SIG-M5 (cell line): ENCODE results near the gene KNCN.

Experiments
- DNase-seq: peaks from one replicate; lab custom pipeline; 2025; lab: John Stamatoyannopoulos, UW

The KNCN gene

DNA sequence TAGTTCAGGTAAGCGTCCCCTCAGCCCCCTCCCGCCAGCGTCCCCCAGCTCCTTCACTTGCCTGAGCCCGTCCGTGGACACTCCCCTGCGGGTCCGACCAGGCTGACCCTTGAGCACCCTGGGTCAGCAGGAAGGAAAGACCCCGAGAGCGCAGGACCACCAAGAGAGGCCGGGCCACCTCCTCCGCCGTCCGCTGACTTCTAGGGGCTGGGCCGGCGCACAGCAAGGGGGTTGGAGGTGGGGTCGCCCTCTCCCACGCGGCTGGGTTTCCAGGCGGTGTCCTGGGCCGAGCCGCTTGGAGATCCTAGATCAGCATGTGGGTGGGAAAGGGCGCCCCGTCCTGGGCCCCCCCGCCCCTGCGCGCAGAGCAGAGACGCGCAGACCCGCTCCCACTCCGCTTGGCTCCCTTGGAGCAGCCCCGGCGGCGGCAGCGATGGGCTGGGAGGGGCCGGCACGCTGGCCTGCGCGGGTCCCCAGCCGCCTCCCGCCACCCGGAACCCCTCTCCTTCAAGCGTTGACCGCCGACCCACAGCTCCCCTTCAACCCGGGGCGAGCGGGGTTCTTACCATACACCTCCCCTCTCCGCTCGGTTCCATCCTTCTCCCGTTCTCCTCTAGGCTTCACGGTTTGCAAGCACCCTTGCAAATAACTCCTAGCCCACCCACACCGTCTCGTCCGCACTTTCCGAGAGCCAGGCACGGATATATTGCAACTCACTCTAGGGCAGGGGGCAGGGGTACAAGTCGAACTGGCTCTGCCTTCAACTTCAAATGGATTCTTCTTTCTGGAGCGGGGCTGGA lies 7.5 kb downstream of the KNCN start:
- DNase-seq: no peak

DNA sequence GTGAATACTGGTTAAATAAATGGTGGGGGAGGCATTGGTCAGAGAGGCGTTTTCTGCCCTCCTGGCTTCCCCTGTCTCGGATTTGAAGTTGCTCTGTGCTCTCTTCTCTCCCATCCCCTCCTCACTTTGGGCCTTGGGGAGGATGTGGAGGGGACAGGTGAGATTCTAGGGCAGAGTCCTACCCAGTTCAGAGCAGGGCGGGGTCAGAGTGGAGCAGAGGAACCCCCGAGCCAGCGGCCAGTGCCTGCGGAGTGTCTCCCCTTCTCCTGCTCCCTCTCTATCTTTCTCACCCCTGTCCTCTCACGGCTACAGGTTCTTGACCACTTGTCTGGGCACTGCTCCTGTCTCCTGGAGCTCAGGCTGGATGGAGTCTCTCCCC lies 8.1 kb downstream of the KNCN start:
- no peak for DNase-seq

GRCh38 chr1:46539972-46540371 lies 11.5 kb downstream of the KNCN start:
- DNase-seq: no peak

- no peak for DNase-seq
Observed at GRCh38 chr1:46538147-46538546, 13.3 kb downstream of the KNCN start.

DNA sequence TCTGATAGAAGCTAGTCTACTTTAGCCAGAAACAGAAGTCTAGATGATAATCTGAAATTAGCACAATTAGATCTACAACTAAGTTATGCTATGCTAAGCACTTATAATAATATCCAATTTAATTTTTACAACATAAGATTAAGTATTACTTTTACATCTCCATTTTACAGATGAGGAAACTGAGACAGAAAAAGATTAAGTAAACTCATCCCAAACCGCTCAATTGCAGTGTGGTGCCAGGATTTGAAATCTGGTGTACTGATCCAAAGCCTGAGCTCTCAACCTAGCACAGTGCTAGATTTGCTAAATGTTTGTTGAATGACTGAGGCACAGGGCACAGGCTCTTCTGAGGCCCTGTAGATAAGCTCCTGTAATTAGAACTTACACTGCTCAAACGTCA lies 13.8 kb downstream of the KNCN start:
- DNase-seq: no peak

GRCh38 chr1:46536527-46536926 lies 14.9 kb downstream of the KNCN start:
- DNase-seq: no peak

- no peak for DNase-seq
Observed at GRCh38 chr1:46535063-46535462, 16.4 kb downstream of the KNCN start.

DNA sequence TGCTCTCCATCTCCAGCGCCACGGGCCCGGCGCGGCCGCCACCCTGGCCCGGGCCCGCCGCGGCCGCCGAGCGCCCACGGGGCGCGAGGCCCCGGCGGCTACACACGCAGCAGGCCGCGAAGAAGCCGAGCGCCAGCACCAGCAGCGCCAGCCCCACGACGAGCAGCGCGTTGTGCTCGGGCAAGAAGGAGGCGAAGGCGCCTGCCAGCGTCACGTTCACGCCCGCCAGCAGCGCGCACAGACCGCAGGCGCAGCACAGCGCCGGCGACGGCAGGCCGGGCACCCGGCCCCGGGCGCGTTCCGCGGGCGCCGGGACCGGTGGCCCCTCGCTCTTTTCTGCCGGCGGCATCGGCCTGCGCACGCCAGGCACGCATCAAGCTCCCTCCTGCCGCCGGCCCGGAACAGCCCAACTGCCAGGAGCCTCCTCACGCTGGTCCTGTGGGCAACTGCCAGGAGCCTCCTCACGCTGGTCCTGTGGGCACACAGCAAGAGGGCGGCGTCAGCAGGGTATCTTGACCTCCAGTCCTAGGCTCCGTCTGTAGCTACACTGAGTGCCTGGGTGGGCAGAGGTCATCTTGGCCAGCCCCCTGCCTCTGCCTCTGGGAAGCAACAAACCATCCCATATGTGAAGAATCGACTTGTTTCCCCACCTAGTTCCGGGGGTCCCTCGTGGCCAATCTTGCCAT lies 18.1 kb downstream of the KNCN start:
- no peak for DNase-seq

- no peak for DNase-seq
Observed at GRCh38 chr1:46532498-46533178, 18.8 kb downstream of the KNCN start.

- DNase-seq: no peak
Observed at GRCh38 chr1:46532095-46532494, 19.4 kb downstream of the KNCN start.

DNA sequence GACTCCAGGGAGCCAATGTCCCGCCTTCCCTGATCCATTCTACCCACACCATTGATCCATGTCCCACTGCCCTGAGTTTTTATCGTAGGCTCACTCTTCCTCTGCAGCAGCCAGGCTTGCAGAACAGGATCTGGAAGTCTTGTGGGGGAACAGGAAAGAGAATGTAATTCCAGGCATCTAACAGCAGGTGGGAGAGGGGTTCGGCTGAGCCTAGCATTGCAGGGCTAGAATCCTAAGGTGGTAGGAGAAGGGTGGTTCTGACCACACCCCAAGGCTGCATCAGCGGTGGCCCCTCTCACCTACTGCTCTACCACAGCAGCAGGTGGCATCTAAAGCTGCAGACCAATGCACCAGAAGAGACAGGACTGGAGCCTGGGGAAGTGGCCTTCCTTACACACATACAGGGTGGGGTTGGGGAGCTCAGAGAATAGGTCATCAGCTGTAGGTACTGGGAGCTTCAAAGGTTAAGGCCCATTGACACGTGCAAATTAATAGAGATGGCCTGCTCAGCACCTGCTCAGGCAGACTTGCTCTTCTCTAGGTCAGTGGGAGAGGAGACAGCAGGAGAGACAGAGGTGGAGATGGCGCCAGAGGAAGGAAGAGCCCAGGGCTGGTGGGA lies 20.5 kb downstream of the KNCN start:
- no peak for DNase-seq

DNA sequence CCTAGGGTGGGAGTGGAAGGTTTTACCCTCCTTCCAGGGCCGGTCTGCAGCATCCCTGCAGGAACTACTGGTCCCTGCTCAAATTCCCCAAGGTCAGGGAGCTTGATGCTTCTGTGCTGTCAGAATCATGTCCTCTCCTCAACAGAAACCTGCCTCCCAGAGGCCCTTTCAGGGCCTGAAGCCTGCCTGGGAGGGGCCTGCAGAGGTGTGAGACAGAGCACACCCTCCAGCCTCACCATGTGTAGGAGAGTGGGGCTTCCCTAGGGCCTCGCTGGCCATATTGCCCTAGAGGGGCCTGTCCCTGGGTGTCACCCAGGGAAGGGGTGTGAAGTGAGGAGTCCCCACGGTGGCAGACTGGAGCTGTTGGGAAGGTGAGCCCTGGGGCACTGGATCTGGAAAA lies 21.1 kb downstream of the KNCN start:
- no peak for DNase-seq

- DNase-seq: no peak
Observed at GRCh38 chr1:46529031-46529630, 22.3 kb downstream of the KNCN start.

DNA sequence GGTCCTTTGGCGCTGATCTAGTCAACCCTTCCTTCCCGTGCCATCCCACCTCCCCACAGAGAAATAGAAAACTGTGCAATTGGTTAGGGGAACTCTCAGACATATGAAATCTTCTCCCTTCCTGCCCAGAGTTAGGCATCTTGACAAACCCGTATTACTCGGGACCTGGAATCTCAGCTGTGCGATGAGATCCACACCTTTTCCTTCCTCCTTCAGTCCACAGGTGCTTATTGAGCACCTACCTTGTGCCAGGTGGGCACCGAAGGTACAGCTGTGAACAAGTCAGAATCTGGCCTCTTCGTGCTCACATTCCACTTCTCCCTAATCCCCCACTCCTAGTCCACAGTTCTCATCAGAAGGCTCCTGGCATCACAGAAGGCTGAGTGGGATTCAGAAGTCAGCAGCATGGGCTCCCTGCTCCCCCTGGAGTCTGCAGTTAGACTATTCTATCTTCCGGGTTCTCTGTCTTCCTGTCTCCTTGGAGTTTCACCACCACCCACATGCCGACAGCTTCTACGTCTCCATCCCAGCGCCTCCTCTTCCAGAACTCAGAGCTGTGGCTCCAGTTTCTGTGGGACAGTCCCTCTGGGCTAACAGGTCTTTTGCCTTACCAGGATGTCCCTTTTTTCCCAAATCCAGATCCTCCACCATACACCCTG lies 23.0 kb downstream of the KNCN start:
- no peak for DNase-seq

DNA sequence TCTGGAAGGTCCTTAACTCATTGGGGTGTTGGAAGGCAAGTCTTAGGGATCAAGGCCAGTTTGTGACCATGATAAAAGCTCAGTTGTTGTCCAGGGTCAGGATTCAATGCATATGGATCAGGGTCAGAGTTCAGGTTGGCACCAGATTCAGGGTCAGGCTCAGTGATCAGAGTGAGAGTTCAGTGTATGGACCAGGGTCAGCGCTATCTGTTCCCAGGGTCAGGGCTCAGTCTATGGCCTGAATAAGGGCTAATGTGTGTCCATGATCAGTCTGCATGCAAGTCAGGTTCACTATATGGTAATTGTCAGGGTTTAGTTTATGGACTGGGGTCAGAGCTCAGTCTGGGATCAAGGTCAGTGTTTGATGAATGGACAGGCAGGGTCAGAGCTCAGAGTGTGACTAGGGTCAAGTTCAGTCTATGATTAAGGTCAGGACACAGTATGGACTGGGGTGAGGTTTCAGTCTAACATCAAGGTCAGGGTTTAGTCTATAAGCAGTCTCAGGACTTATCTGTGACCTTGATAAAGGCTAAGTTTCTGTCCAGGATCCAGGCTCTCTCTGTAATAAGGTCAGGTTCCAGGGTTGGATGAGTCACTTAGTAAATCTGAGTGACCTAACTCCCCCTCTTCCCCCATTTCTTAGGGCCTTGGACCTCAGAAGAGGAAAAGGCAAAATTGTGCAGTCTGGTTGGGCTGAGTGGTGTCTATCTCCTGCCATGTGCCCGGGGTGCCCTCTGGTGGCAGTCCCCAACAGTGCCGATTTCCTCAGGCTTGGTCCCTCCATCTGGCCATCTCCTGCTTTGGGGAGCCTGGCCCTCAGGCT lies 23.8 kb downstream of the KNCN start:
- no peak for DNase-seq

DNA sequence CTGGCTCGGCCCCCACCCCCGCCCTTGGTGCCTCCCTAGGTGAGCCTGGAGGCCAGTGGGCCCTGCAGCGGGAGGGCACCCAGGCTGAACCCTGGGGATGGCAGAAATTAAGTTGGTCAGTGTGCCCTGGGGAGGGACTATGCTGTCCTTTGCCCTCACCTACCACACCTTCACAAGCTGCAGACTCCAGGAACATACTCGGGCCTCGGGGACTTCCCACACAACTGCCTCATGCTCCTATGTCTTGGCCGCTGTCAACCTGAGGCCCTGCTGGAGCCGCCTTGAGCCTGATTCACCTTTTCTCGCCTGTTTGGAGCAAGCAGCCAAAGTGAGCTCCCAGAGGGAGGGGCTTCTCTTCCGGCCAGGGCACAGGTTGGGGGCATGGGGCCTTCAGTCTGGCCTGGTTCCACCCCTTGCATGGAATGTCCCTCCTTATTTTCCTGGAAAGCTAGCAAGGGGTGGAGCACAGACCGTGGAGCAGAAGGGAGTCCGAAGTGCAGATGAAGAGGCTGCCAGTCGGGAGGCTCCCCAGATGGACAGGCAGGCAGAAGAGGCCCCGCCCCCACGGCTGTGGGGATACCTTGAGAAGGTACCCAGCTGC lies 24.7 kb downstream of the KNCN start:
- no peak for DNase-seq

GRCh38 chr1:46526013-46526690 lies 25.3 kb downstream of the KNCN start:
- DNase-seq: no peak

DNA sequence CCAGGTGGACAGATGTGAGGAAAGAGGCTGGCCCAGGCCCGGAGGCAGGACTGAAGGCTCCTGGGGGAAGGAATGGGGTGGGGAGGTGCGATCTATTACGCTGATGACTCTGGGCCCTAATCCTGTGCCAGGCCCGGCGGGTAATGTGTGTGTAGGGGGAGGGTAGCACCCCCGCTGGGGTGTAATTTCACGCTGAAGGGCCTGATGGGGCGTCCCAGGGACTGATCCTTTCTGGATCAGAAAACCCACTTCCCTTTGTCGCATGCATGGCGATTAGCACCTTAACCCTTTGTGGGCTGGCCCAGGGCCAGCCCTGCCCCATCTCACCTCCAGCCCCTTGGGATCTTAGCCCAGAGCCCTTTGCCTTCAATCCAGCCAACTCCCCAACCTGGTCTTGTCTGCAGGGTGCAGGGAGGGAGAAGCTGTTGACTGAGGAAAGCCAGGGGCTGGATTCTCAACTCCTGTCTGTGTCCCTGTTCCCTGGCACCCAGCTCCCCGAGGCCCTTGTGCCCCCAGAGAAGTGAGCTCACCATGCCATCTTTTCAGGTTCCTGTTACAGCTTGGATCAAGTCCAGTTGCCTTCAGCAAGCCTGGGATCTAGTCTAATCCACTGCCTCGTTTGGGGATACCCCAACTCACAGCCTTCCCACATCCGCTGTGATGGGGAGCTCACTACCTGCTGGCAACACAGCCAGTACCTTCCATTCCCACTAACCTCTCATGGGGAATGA lies 26.0 kb downstream of the KNCN start:
- no peak for DNase-seq

- DNase-seq: no peak
Observed at GRCh38 chr1:46524843-46525242, 26.6 kb downstream of the KNCN start.
